Breast epithelium (tissue), 4 donors: ENCODE results near the gene PIGQ. TPM values are rescaled to one million over a fixed set of nuclear protein-coding genes. Genes with fewer than 3 reads are reported as not detected.

Source experiments
- DNase-seq, 2 donors: peaks; one replicate each; pipeline ENCODE4 v3.0.0-alpha.2; 2019; ENCODE audit warnings: low spot score in 2 of 2
- H3K27ac ChIP-seq, 2 donors: fragments of 200-600 bp; sonication (generic) in 1 of 2; one replicate each; pipeline ENCODE4 v1.5.1; 2016 to 2019; ENCODE audit warnings: mild to moderate bottlenecking in 1 of 2
- H3K27me3 ChIP-seq, 2 donors: fragments of 200-600 bp; sonication (generic) in 1 of 2; one replicate each; pipeline versions ENCODE4 v1.5.1 to v1.6.0; 2017 to 2019; ENCODE audit warnings: control low read depth in 1 of 2, mild to moderate bottlenecking in 1 of 2
- H3K36me3 ChIP-seq: fragments of 200-600 bp; one replicate; pipeline ENCODE4 v1.5.1; 2019
- H3K4me1 ChIP-seq, 2 donors: fragments of 200-600 bp; sonication (generic); one replicate each; pipeline ENCODE4 v1.5.1; 2016 to 2019; ENCODE audit warnings: control low read depth in 1 of 2
- H3K4me3 ChIP-seq, 3 donors: fragments of 200-600 bp; sonication (generic); 1 replicate in 2 of 3; 2 replicates in 1 of 3; pipeline ENCODE4 v1.5.1; 2016 to 2019; ENCODE audit warnings: mild to moderate bottlenecking in 3 of 3, moderate library complexity in 2 of 3
- H3K9me3 ChIP-seq, 2 donors: fragments of 200-600 bp; sonication (generic) in 1 of 2; one replicate each; pipeline ENCODE4 v1.5.1; 2016 to 2019; ENCODE audit warnings: control low read depth in 1 of 2
- POLR2A ChIP-seq: fragments of 450-650 bp; IDR thresholded peaks from one replicate; pipeline ENCODE4 v1.6.1; 2016; ENCODE audit warnings: antibody characterized with exemption, mild to moderate bottlenecking, moderate library complexity
- POLR2AphosphoS5 ChIP-seq, 3 donors: sonication (generic); formaldehyde crosslinking; IDR thresholded peaks; one replicate each; pipeline ENCODE4 v1.6.1; 2017; ENCODE audit warnings: antibody characterized with exemption in 3 of 3
- intact Hi-C: fragments of 100-400 bp; cut with DNase I; formaldehyde crosslinking; loops from one replicate; pipeline ENCODE4 v1.15.1; 2023; ENCODE audit warnings: low total_unique reads
- total RNA-seq, 3 donors: library from RNA; depleted of rRNA; stranded (reverse); fragments of >200 nt; gene quantifications; one replicate each; pipeline ENCODE4 v1.1.0, GENCODE V29; 2016
- TF ChIP-seq, protein P1 (sequence below), 3 donors: fragments of 450-650 bp; IDR thresholded peaks; one replicate each; pipeline ENCODE4 v1.5.1; 2016 to 2017; ENCODE audit warnings: antibody characterized with exemption in 3 of 3, mild to moderate bottlenecking in 3 of 3, moderate library complexity in 3 of 3

Gene PIGQ
- total RNA-seq, 3 donors from 2014 or later = 22.2 to 36.1 (median 31.9) TPM

DNA sequence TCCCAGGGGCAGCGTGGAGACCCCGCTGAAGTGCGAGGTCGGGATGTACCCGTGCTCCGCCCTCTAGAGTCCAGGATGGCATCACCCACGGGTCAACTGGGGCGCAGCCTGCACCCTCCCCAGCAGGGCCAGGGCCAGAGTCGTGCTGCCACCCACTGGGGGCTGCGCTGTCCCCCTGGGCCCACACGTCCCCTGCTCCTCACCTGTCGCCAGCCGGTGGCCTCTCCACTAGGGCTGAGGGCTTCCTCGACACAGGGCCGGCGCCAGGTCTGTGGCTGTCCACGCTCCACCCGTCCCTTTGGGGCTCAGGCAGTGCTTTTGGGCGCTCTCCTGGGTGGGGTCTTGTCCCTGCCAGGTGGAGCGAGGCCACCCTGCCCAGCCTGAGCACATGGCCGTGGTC lies 21.2 kb upstream of the PIGQ start:
- H3K27ac ChIP-seq = no peak overlapping the region
- H3K4me1 ChIP-seq = no peaks in the 10 kb centered on the region
- TF ChIP-seq POLR2A (no peak), POLR2AphosphoS5 (IDR thresholded peaks at IDR 0.05) (no peak)
- TF ChIP-seq, protein P1, sequence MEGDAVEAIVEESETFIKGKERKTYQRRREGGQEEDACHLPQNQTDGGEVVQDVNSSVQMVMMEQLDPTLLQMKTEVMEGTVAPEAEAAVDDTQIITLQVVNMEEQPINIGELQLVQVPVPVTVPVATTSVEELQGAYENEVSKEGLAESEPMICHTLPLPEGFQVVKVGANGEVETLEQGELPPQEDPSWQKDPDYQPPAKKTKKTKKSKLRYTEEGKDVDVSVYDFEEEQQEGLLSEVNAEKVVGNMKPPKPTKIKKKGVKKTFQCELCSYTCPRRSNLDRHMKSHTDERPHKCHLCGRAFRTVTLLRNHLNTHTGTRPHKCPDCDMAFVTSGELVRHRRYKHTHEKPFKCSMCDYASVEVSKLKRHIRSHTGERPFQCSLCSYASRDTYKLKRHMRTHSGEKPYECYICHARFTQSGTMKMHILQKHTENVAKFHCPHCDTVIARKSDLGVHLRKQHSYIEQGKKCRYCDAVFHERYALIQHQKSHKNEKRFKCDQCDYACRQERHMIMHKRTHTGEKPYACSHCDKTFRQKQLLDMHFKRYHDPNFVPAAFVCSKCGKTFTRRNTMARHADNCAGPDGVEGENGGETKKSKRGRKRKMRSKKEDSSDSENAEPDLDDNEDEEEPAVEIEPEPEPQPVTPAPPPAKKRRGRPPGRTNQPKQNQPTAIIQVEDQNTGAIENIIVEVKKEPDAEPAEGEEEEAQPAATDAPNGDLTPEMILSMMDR (IDR thresholded peaks at IDR 0.05) = no peak
- DNase-seq = no peak
- H3K9me3 ChIP-seq = no peaks in the 10 kb centered on the region
- no peak overlapping the region for H3K4me3 ChIP-seq
- intact Hi-C loops = no loop called here
- peaks cover 9% of the 10 kb centered on the region for H3K36me3 ChIP-seq
- no peaks in the 10 kb centered on the region for H3K27me3 ChIP-seq

DNA sequence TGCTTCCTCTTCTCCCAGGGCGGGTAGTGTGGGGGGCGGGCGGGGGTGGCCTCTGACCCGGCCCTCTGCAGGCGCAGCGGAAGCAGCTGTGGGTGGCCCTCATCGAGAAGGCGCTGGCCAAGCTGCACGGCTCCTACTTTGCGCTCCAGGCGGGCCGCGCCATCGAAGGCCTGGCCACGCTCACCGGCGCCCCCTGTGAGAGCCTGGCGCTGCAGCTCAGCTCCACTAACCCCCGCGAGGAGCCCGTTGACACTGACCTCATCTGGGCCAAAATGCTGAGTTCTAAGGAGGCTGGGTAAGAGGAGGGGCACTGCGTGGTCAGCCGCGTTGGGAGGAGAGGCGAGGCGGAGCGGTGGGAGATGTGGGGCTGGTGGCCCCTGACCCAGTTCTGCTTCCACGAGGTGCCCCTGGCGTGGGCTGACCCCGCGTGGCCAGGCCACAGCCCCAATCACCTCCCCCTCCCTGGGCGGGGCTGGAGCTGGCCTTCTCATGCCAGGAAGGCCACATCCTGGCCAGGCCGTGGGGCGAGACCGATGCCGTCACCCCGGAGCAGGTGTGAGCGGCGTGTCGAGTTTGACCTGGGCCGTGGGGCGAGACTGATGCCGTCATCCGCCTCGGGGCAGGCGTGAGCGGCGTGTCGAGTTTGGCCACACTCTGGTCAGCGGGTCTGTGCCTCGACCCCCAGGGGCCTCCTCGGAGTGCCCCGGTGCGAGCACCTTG lies 20.1 kb upstream of the PIGQ start:
- Histone ChIP-seq H3K27me3 (no peaks in the 10 kb centered on the region), H3K27ac (no peak overlapping the region), H3K36me3 (peaks cover 9% of the 10 kb centered on the region), H3K9me3 (no peaks in the 10 kb centered on the region), H3K4me1 (no peaks in the 10 kb centered on the region), H3K4me3 (no peak overlapping the region)
- intact Hi-C loops = no loop called here
- no peak for TF ChIP-seq POLR2AphosphoS5 (IDR thresholded peaks at IDR 0.05)
- TF ChIP-seq, protein P1 (IDR thresholded peaks at IDR 0.05) = no peak
- TF ChIP-seq POLR2A = no peak
- no peak for DNase-seq

DNA sequence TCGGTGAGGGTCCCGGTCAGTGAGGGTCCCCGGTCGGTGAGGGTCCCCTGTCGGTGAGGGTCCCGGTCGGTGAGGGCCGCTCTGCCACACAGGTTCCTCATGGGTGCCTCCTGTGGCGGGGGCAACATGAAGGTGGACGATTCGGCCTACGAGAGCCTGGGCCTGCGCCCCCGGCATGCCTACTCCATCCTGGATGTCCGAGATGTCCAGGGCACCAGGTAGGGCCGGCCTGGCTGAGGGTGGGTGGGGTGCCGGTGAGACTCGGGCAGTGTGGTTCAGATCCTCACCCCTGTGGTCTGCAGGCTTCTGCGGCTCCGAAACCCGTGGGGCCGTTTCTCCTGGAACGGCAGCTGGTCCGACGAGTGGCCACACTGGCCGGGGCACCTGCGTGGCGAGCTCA lies 18.6 kb upstream of the PIGQ start:
- H3K4me1 ChIP-seq = no peaks in the 10 kb centered on the region
- no peak overlapping the region for H3K4me3 ChIP-seq
- H3K36me3 ChIP-seq = peaks cover 9% of the 10 kb centered on the region
- no peak for DNase-seq
- TF ChIP-seq POLR2A (no peak), POLR2AphosphoS5 (IDR thresholded peaks at IDR 0.05) (no peak)
- TF ChIP-seq, protein P1 (IDR thresholded peaks at IDR 0.05) = no peak
- no peaks in the 10 kb centered on the region for H3K9me3 ChIP-seq
- no peaks in the 10 kb centered on the region for H3K27me3 ChIP-seq
- no peak overlapping the region for H3K27ac ChIP-seq
- intact Hi-C loops = no loop called here

DNA sequence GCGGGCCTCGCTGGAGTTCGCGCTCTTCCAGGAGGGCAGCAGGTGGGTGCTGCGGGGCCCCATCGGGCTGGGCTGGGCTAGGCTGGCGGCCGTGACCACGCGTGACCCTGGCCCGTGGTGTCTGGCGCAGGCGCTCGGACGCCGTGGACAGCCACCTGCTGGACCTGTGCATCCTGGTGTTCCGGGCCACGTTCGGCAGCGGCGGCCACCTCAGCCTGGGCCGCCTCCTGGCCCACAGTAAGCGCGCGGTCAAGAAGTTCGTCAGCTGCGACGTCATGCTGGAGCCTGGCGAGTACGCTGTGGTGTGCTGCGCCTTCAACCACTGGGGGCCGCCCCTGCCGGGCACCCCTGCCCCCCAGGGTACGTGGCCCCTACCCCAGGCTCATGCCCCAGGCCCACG lies 17.6 kb upstream of the PIGQ start:
- no peak overlapping the region for H3K4me3 ChIP-seq
- no peaks in the 10 kb centered on the region for H3K27me3 ChIP-seq
- DNase-seq = no peak
- peaks cover 9% of the 10 kb centered on the region for H3K36me3 ChIP-seq
- intact Hi-C loops = no loop called here
- no peaks in the 10 kb centered on the region for H3K4me1 ChIP-seq
- no peak overlapping the region for H3K27ac ChIP-seq
- H3K9me3 ChIP-seq = no peaks in the 10 kb centered on the region
- TF ChIP-seq POLR2A (no peak), POLR2AphosphoS5 (IDR thresholded peaks at IDR 0.05) (no peak)
- TF ChIP-seq, protein P1 (IDR thresholded peaks at IDR 0.05) = no peak

DNA sequence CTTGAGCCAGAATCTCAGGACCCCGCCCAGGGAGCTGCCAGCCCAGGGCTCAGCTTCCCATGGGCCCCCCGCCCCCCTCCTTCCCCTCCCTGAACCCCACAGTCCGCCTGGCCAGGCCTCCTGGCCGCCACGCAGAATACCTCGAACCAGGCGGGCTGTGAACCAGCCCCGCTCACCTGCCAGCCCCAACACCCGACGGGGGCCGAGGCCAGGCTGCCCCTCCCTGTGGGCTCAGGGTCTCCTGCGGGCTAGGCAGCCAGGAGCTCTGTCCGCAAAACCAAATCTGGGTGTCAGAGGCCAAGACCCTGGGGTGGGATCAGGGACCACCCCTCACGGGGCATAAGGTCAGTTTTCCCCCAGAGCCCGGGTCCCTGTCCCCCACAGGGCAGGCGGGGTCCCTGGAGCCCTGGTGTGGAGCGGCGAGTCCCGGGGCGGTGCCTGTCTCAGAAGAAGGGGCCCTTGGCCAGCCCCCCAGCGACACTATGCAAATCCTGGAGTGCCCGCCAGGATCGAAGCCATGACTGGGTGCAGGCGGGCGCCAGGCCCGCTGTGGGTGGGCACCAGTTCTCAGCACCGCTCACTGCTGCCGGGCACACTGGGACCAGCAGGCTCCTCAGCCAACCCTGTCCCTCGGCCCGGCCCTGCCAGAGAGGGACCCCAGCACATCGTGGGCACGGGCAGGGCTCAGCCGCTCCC lies 16.0 kb upstream of the PIGQ start:
- Histone ChIP-seq H3K4me3 (no peak overlapping the region), H3K27ac (no peak overlapping the region), H3K36me3 (peaks cover 9% of the 10 kb centered on the region), H3K4me1 (no peaks in the 10 kb centered on the region), H3K27me3 (peaks cover 0 to 8% of the 10 kb centered on the region in 2 donors), H3K9me3 (no peaks in the 10 kb centered on the region)
- TF ChIP-seq, protein P1 (IDR thresholded peaks at IDR 0.05) = no peak
- TF ChIP-seq POLR2A (no peak), POLR2AphosphoS5 (IDR thresholded peaks at IDR 0.05) (no peak)
- no peak for DNase-seq
- intact Hi-C loops = no loop called here
